Neural cell (in vitro differentiated cells): Measurements from ENCODE around the gene DCAF15.

Experiments
- EZH2 ChIP-seq: fragments of 200-600, 300-800 bp; shearing (Covaris generic), sonication (generic); IDR thresholded peaks from 2 replicates; pipeline ENCODE4 v1.6.1; 2014; ENCODE audit warnings: antibody characterized with exemption, low read length, borderline replicate concordance, mild to moderate bottlenecking; ENCODE audit not compliant: insufficient read depth, poor library complexity, severe bottlenecking
- MXI1 ChIP-seq: fragments of 450-650 bp; conservative IDR thresholded peaks from 2 replicates; pipeline ENCODE4 v1.6.1; 2014; ENCODE audit warnings: antibody characterized with exemption, mild to moderate bottlenecking; ENCODE audit not compliant: poor library complexity, severe bottlenecking
- TF ChIP-seq, protein P1 (sequence below): fragments of 450-650 bp; IDR thresholded peaks from 2 replicates; pipeline ENCODE4 v1.5.1; 2014; ENCODE audit warnings: antibody characterized with exemption, mild to moderate bottlenecking, moderate library complexity; ENCODE audit not compliant: poor library complexity, severe bottlenecking

GRCh38 chr19:13934785-13935109 is 17.6 kb upstream of the DCAF15 start:
- TF ChIP-seq, protein P1, sequence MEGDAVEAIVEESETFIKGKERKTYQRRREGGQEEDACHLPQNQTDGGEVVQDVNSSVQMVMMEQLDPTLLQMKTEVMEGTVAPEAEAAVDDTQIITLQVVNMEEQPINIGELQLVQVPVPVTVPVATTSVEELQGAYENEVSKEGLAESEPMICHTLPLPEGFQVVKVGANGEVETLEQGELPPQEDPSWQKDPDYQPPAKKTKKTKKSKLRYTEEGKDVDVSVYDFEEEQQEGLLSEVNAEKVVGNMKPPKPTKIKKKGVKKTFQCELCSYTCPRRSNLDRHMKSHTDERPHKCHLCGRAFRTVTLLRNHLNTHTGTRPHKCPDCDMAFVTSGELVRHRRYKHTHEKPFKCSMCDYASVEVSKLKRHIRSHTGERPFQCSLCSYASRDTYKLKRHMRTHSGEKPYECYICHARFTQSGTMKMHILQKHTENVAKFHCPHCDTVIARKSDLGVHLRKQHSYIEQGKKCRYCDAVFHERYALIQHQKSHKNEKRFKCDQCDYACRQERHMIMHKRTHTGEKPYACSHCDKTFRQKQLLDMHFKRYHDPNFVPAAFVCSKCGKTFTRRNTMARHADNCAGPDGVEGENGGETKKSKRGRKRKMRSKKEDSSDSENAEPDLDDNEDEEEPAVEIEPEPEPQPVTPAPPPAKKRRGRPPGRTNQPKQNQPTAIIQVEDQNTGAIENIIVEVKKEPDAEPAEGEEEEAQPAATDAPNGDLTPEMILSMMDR = no peak
- TF ChIP-seq EZH2 (no peak), MXI1 (no peak)
